ENCODE results near the gene KIAA0040. TPM values are rescaled to one million over a fixed set of nuclear protein-coding genes. Genes with fewer than 3 reads are reported as not detected.

KIAA0040 gene
- total RNA-seq, 1 donor from 2014 or later = 2.4 TPM

GRCh38 chr1:175185903-175186302 is 6.7 kb downstream of the KIAA0040 start:
- Mint-ChIP-seq H3K9me3 (ENCODE audit: low read depth) (no peaks in the 10 kb centered on the region), H3K36me3 (ENCODE audit: insufficient read depth) (no peaks in the 10 kb centered on the region), H3K27ac (no peak overlapping the region), H3K4me3 (ENCODE audit: low read depth) (no peak overlapping the region), H3K27me3 (peaks cover 25% of the 10 kb centered on the region), H3K4me1 (ENCODE audit: low read depth) (no peaks in the 10 kb centered on the region)
- TF ChIP-seq, protein P1, sequence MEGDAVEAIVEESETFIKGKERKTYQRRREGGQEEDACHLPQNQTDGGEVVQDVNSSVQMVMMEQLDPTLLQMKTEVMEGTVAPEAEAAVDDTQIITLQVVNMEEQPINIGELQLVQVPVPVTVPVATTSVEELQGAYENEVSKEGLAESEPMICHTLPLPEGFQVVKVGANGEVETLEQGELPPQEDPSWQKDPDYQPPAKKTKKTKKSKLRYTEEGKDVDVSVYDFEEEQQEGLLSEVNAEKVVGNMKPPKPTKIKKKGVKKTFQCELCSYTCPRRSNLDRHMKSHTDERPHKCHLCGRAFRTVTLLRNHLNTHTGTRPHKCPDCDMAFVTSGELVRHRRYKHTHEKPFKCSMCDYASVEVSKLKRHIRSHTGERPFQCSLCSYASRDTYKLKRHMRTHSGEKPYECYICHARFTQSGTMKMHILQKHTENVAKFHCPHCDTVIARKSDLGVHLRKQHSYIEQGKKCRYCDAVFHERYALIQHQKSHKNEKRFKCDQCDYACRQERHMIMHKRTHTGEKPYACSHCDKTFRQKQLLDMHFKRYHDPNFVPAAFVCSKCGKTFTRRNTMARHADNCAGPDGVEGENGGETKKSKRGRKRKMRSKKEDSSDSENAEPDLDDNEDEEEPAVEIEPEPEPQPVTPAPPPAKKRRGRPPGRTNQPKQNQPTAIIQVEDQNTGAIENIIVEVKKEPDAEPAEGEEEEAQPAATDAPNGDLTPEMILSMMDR (IDR thresholded peaks at IDR 0.05; ENCODE audit: unreplicated experiment) = no peak
- DNase-seq (ENCODE audit: low spot score, unreplicated experiment) = no peak

- Mint-ChIP-seq H3K36me3 (ENCODE audit: insufficient read depth) (no peaks in the 10 kb centered on the region), H3K4me1 (ENCODE audit: low read depth) (no peaks in the 10 kb centered on the region), H3K4me3 (ENCODE audit: low read depth) (no peak overlapping the region), H3K27me3 (peaks cover 9% of the 10 kb centered on the region), H3K9me3 (ENCODE audit: low read depth) (no peaks in the 10 kb centered on the region), H3K27ac (no peak overlapping the region)
- no peak for DNase-seq (ENCODE audit: low spot score, unreplicated experiment)
- TF ChIP-seq, protein P1 (IDR thresholded peaks at IDR 0.05; ENCODE audit: unreplicated experiment) = no peak
Measured at GRCh38 chr1:175183586-175183985, 9.0 kb downstream of the KIAA0040 start.

DNA sequence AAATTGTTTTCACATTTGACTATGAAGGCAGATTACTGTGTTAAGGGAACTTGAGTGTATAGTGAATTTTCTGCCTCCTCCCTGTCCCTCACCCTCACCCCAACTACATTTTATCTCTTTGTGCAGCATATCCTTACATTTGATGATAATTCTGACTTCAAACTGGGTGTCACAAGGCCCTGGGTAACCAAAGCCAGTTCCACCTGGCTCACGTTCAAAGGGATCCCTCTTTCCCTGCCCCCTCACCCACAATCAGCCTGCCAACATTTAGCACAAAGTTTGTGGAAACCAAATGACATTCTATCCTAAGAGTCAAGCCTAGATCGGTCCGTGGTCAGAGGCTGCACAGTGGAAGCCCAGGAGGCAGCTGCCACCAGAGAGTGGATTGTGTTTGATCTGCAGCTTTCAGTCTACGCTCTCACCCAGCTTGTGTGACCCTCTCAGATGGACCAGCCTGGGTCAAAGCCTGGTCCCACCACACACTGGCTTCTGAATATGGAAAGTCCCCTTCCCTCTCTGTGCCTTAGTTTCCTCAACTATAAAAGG is 10.3 kb downstream of the KIAA0040 start:
- TF ChIP-seq, protein P1 (IDR thresholded peaks at IDR 0.05; ENCODE audit: unreplicated experiment) = no peak
- H3K36me3 Mint-ChIP-seq (ENCODE audit: insufficient read depth) = no peaks in the 10 kb centered on the region
- DNase-seq (ENCODE audit: low spot score, unreplicated experiment) = no peak

DNA sequence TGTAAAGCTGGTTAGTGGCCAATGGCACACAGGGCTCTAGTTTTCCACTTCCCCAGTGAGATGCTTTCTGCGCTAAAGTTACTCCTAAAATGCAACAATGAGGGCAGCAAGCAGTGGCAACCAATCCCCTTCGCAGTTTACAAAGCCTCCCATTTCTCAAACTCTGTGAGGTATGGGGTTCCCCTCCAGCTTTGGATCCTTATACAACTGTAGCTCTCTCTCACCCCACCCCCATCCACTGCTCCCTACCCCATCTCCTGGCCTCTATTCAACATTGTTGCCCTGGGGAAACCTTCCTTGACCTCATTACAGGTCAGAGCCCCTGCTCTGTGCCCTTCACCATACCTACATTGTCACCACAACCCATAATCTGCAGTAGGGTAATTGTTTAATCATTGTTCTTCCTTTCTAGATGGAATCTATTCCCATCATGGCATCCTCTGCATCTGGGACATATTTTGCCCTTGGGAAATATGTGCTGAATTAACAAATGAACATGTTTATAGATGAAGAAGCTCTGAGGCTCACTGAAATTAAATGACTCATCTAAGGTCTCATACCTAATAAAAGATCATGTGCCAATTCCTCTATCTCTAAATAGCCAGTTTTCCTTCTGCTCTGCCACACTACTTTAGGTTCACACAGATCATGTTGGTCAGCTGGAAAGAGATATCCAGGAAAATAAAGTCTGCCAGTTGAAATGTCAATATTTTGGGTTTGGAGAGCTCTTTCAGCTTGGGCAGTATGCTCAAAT is 12.6 kb downstream of the KIAA0040 start:
- no peak overlapping the region for H3K27ac Mint-ChIP-seq
- TF ChIP-seq, protein P1 (IDR thresholded peaks at IDR 0.05; ENCODE audit: unreplicated experiment) = no peak

More for the DNA sequence above, 10.3 kb downstream of the KIAA0040 start:
- H3K27me3 Mint-ChIP-seq = peaks cover 9% of the 10 kb centered on the region
- H3K9me3 Mint-ChIP-seq (ENCODE audit: low read depth) = no peaks in the 10 kb centered on the region
- no peak overlapping the region for H3K4me3 Mint-ChIP-seq (ENCODE audit: low read depth)
- H3K4me1 Mint-ChIP-seq (ENCODE audit: low read depth) = no peaks in the 10 kb centered on the region
- H3K27ac Mint-ChIP-seq = no peak overlapping the region

GRCh38 chr1:175178456-175178855 is 14.1 kb downstream of the KIAA0040 start:
- H3K27ac Mint-ChIP-seq = no peak overlapping the region
- H3K4me1 Mint-ChIP-seq (ENCODE audit: low read depth) = no peaks in the 10 kb centered on the region
- TF ChIP-seq, protein P1 (IDR thresholded peaks at IDR 0.05; ENCODE audit: unreplicated experiment) = no peak
- peaks cover 9% of the 10 kb centered on the region for H3K27me3 Mint-ChIP-seq
- DNase-seq (ENCODE audit: low spot score, unreplicated experiment) = no peak
- no peaks in the 10 kb centered on the region for H3K36me3 Mint-ChIP-seq (ENCODE audit: insufficient read depth)
- H3K9me3 Mint-ChIP-seq (ENCODE audit: low read depth) = no peaks in the 10 kb centered on the region
- no peak overlapping the region for H3K4me3 Mint-ChIP-seq (ENCODE audit: low read depth)

More for the DNA sequence above, 12.6 kb downstream of the KIAA0040 start:
- Mint-ChIP-seq H3K36me3 (ENCODE audit: insufficient read depth) (no peaks in the 10 kb centered on the region), H3K27me3 (peaks cover 9% of the 10 kb centered on the region), H3K4me1 (ENCODE audit: low read depth) (no peaks in the 10 kb centered on the region), H3K4me3 (ENCODE audit: low read depth) (no peak overlapping the region), H3K9me3 (ENCODE audit: low read depth) (no peaks in the 10 kb centered on the region)
- no peak for DNase-seq (ENCODE audit: low spot score, unreplicated experiment)

All from progenitor cell of endocrine pancreas (in vitro differentiated cells).